Small intestine (tissue), 7 donors: ENCODE data around the gene MTMR1. TPM values are rescaled to one million over a fixed set of nuclear protein-coding genes. Genes with fewer than 3 reads are reported as not detected.
A peak's percentile ranks its signal among the peaks of the same experiment; 100 is the strongest.

Source experiments
- DNase-seq, 2 donors: peaks; one replicate each; pipeline versions ENCODE4 v3.0.0 to v3.0.0-alpha.2; 2013
- FAIRE-seq: peaks from 2 replicates; lab custom pipeline; 2012; peaks lifted over from hg19 to GRCh38; lab: Jason Lieb, UNC
- H3K27ac ChIP-seq, 3 donors: one replicate each; pipeline ENCODE4 v1.5.1; 2013; ENCODE audit warnings: low read length in 2 of 3, mild to moderate bottlenecking in 2 of 3, control low read depth in 1 of 3, inconsistent platforms in 1 of 3, low read depth in 1 of 3, moderate library complexity in 1 of 3
- H3K27me3 ChIP-seq, 3 donors: one replicate each; pipeline ENCODE4 v1.6.1; 2013; ENCODE audit warnings: low read length in 3 of 3, inconsistent platforms in 1 of 3; ENCODE audit not compliant: control insufficient read depth in 3 of 3, insufficient read depth in 3 of 3
- H3K36me3 ChIP-seq, 3 donors: one replicate each; pipeline ENCODE4 v1.6.1; 2013; ENCODE audit warnings: low read length in 3 of 3, inconsistent platforms in 1 of 3, low read depth in 1 of 3, mild to moderate bottlenecking in 1 of 3, moderate library complexity in 1 of 3; ENCODE audit not compliant: control insufficient read depth in 3 of 3, insufficient read depth in 2 of 3
- H3K4me1 ChIP-seq, 3 donors: one replicate each; pipeline ENCODE4 v1.6.1; 2013; ENCODE audit warnings: low read length in 2 of 3, inconsistent platforms in 1 of 3, low read depth in 1 of 3, mild to moderate bottlenecking in 1 of 3, moderate library complexity in 1 of 3; ENCODE audit not compliant: control insufficient read depth in 3 of 3, insufficient read depth in 2 of 3
- H3K4me3 ChIP-seq, 3 donors: one replicate each; pipeline ENCODE4 v1.5.1; 2013; ENCODE audit warnings: low read length in 3 of 3, control low read depth in 1 of 3, inconsistent platforms in 1 of 3, low read depth in 1 of 3, mild to moderate bottlenecking in 1 of 3, moderate library complexity in 1 of 3
- H3K9me3 ChIP-seq, 2 donors: one replicate each; pipeline ENCODE4 v1.6.1; 2013; ENCODE audit warnings: low read depth in 1 of 2, low read length in 1 of 2; ENCODE audit not compliant: control insufficient read depth in 2 of 2, insufficient read depth in 1 of 2
- WGBS, 3 donors: extraction: QIAGEN DNeasy Blood & Tissue Kit; methylation state at CpG; one replicate each; pipeline ENCODE4 v1.1.7; 2013; 5-methylcytosine and 5-hydroxymethylcytosine counted together
- polyA plus RNA-seq, 4 donors: library from polyadenylated mRNA; stranded (reverse) in 3 of 4; unstranded in 1 of 4; fragments of 200-250 nt in 3 of 4; fragments of 120-200 nt in 1 of 4; gene quantifications; one replicate each; pipeline versions ENCODE4 v1.2.1 to v1.2.3, GENCODE V29; 2013
- donor health status: healthy with polysubstance abuse.
- donor health status: control.
- donor health status: control.
- donor health status: Bipolar disorder and iron deficiency.
- donor health status: healthy.

MTMR1 gene
- polyA plus RNA-seq, 4 donors = 5.6 to 18.1 (median 6.4) TPM

GRCh38 chrX:150692296-150692695 is 900 bp upstream of the MTMR1 start:
- 49 to 65% (median 55%) methylated on average over 5 of the region's 5 CpGs for WGBS, 3 donors
- peak overlapping the region in 2 of 3 donors; percentile 49 to 80 for H3K4me3 ChIP-seq

GRCh38 chrX:150693725-150694574 is 754 bp downstream of the MTMR1 start:
- peak overlapping the region; percentile 74 to 95 (median 77) for H3K27ac ChIP-seq
- FAIRE-seq = no peak
- H3K4me3 ChIP-seq = peak overlapping the region; percentile 57 to 80 (median 61)
- no peaks in the 10 kb centered on the region for H3K9me3 ChIP-seq
- H3K36me3 ChIP-seq = peaks cover 0 to 5% (median 0%) of the 10 kb centered on the region in 3 donors
- H3K27me3 ChIP-seq = no peaks in the 10 kb centered on the region
- peaks cover 0 to 7% (median 0%) of the 10 kb centered on the region in 3 donors for H3K4me1 ChIP-seq
- 1 to 36% (median 9%) methylated on average over 16 to 38 of the region's 42 CpGs for WGBS, 3 donors
- peak; percentile 51 to 69 for DNase-seq

More at GRCh38 chrX:150692296-150692695, 900 bp upstream of the MTMR1 start:
- DNase-seq (no peak), FAIRE-seq (no peak)
- Histone ChIP-seq H3K36me3 (no peaks in the 10 kb centered on the region), H3K4me1 (peaks cover 0 to 7% (median 0%) of the 10 kb centered on the region in 3 donors), H3K27ac (no peak overlapping the region), H3K9me3 (no peaks in the 10 kb centered on the region), H3K27me3 (no peaks in the 10 kb centered on the region)

GRCh38 chrX:150694738-150695410 is 1.7 kb downstream of the MTMR1 start:
- no peaks in the 10 kb centered on the region for H3K9me3 ChIP-seq
- H3K27me3 ChIP-seq = no peaks in the 10 kb centered on the region
- peaks cover 0 to 7% (median 0%) of the 10 kb centered on the region in 3 donors for H3K4me1 ChIP-seq
- H3K27ac ChIP-seq = peak overlapping the region in 2 of 3 donors; percentile 14 to 95
- H3K36me3 ChIP-seq = peaks cover 0 to 5% (median 0%) of the 10 kb centered on the region in 3 donors
- 48 to 62% (median 52%) methylated on average over 8 of the region's 8 CpGs for WGBS, 3 donors
- H3K4me3 ChIP-seq = no peak overlapping the region
- DNase-seq = peak; percentile 10 to 11
- FAIRE-seq = no peak

GRCh38 chrX:150696331-150696730 is 3.1 kb downstream of the MTMR1 start:
- Histone ChIP-seq H3K36me3 (peaks cover 0 to 7% (median 0%) of the 10 kb centered on the region in 3 donors), H3K4me3 (no peak overlapping the region), H3K27me3 (no peaks in the 10 kb centered on the region), H3K9me3 (no peaks in the 10 kb centered on the region), H3K4me1 (peaks cover 0 to 7% (median 0%) of the 10 kb centered on the region in 3 donors), H3K27ac (peak overlapping the region in 1 of 3 donors; percentile 14)
- DNase-seq (no peak), FAIRE-seq (no peak)
- 42 to 53% (median 45%) methylated on average over 1 of the region's 1 CpG for WGBS, 3 donors

GRCh38 chrX:150696866-150697265 is 3.7 kb downstream of the MTMR1 start:
- H3K9me3 ChIP-seq = no peaks in the 10 kb centered on the region
- WGBS, 3 donors = 48 to 61% (median 53%) methylated on average over 4 of the region's 4 CpGs
- FAIRE-seq = no peak
- peaks cover 0 to 7% (median 0%) of the 10 kb centered on the region in 3 donors for H3K4me1 ChIP-seq
- peaks cover 0 to 9% (median 0%) of the 10 kb centered on the region in 3 donors for H3K36me3 ChIP-seq
- H3K27ac ChIP-seq = no peak overlapping the region
- no peak overlapping the region for H3K4me3 ChIP-seq
- H3K27me3 ChIP-seq = no peaks in the 10 kb centered on the region
- DNase-seq = no peak

GRCh38 chrX:150697641-150698040 is 4.4 kb downstream of the MTMR1 start:
- Histone ChIP-seq H3K36me3 (peaks cover 0 to 9% (median 0%) of the 10 kb centered on the region in 3 donors), H3K4me1 (no peaks in the 10 kb centered on the region), H3K4me3 (no peak overlapping the region), H3K27me3 (no peaks in the 10 kb centered on the region), H3K27ac (no peak overlapping the region), H3K9me3 (no peaks in the 10 kb centered on the region)
- FAIRE-seq (no peak), DNase-seq (no peak)
- WGBS, 3 donors = 79 to 88% (median 80%) methylated on average over 7 of the region's 7 CpGs

- FAIRE-seq (no peak), DNase-seq (no peak)
- Histone ChIP-seq H3K27me3 (no peaks in the 10 kb centered on the region), H3K9me3 (no peaks in the 10 kb centered on the region), H3K4me1 (no peaks in the 10 kb centered on the region), H3K36me3 (peaks cover 0 to 9% (median 0%) of the 10 kb centered on the region in 3 donors), H3K27ac (no peak overlapping the region), H3K4me3 (no peak overlapping the region)
- WGBS, 3 donors = 41 to 65% (median 55%) methylated on average over 2 of the region's 2 CpGs
Observed at GRCh38 chrX:150698981-150699380, 5.8 kb downstream of the MTMR1 start.

GRCh38 chrX:150700107-150700506 is 6.9 kb downstream of the MTMR1 start:
- Histone ChIP-seq H3K36me3 (peaks cover 0 to 14% (median 0%) of the 10 kb centered on the region in 3 donors), H3K27me3 (no peaks in the 10 kb centered on the region), H3K9me3 (no peaks in the 10 kb centered on the region), H3K4me3 (no peak overlapping the region), H3K4me1 (no peaks in the 10 kb centered on the region), H3K27ac (no peak overlapping the region)
- FAIRE-seq (no peak), DNase-seq (no peak)
